ENCODE measurements around the gene ATXN1. TPM values are rescaled to one million over a fixed set of nuclear protein-coding genes. Genes with fewer than 3 reads are reported as not detected.
A peak's percentile ranks its signal among the peaks of the same experiment; 100 is the strongest.

Gene ATXN1
- total RNA-seq, 1 donor from 2014 or later, result 60.0 TPM

- DNase-seq (ENCODE audit: low read depth), result no peak
Observed at GRCh38 chr6:16783952-16784565, 22.8 kb upstream of the ATXN1 start.

- DNase-seq (ENCODE audit: low read depth), result peak; percentile 35
Observed at GRCh38 chr6:16783509-16783908, 22.2 kb upstream of the ATXN1 start.

DNA sequence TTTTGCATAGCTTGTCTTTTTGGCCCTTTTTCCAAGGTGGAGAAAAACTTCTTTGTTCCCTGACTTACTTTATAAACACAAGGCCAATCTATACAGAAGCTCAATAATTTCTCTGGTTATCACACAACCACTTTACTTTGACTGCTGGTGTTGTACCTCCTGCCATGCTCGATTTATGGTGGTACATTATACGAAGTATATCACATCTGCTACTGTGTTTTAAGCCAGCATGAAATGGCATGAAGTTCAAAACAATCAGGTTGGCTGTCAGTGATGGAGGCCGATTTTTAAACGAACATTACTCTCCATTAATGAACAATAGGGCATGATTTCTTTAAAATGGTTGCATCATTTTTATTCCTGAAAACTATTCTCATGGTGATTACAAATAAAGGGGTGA lies 21.0 kb upstream of the ATXN1 start:
- no peak for DNase-seq (ENCODE audit: low read depth)

DNA sequence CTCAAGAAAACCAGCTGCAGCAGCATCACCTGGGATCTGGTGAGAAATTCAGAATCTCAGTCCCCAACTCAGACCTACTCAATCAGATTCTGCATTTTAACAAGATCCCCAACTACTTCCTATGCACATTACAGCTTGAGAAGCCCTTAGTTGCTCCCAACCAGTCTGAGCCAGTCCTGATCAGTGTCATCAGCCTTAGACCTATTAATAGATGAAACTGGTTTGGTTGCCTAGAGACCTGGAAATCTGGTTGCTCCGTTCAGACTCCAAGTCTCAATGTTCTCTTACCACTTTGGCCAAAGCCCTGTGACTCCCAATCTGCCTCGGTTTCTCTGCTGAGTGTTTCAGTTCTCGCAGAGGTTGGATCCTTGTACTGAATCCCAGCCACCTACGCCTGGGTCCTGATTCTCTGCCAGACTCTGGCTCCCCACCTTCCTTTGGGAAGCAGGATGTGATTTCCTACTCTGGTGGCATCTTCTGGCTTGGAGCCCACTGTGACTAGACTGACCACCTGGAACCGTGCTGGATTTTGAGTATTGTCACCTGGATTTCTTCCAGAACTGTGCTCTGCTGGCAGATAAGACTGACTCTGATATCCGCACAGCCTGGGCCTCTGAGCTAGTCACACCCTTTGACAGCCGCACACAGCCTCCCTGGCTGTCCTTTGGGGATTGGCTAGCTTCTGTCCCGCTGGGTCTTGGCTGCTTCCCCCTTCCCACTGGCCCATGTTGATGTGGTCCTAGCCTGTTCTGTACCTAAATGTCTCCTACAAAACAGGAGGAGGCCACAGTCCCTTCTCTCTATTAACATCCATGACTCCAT lies 20.3 kb upstream of the ATXN1 start:
- peak; percentile 74 for DNase-seq (ENCODE audit: low read depth)

DNA sequence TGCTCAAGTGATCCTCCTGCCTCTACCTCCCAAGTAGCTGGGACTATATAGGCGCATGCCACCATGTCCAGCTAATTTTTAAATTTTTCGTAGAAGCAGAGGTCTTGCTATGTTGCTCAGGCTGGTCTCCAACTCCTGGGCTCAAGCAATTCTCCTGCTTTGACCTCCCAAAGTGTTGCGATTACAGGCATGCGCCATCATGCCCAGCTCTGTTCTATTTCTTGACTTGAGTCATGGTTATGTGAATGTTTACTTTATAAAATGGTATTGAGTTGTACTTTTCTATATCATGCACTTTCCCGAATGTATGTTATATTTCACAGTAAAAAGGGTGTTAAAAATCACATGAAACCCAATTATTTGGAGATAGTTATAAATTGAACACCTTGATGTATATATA lies 17.3 kb upstream of the ATXN1 start:
- DNase-seq (ENCODE audit: low read depth), result no peak

GRCh38 chr6:16777794-16778193 lies 16.5 kb upstream of the ATXN1 start:
- no peak for DNase-seq (ENCODE audit: low read depth)

DNA sequence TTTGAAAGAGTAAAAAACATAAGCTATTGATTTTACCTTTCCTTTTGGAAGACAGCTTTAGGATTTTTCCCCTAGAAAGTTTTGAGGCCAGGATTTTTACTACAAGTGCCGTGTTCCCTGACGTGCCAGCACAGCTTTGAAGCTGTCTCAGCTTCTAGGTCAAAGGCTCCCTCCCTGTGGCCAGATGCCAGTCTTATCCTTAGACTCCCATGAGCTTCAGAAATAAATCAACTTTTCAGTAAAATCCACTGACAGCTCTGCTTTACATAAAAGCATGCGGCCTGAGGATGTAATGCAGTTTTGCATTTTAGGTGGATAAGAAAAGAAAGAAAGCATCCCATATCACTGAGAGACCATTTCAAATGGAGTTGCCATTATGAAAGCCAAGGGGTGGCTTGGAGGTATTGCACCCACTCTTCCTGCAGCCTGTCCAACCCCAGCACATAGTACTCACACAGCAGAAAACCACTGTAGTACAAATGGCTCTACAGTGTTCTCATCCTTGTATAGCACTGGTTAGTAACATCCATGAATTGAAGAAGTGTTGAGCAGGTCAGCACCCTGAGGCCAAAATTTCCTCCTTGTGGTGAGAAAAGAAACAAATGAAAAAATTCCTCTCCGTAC lies 15.2 kb upstream of the ATXN1 start:
- no peak for DNase-seq (ENCODE audit: low read depth)

GRCh38 chr6:16774437-16774836 lies 13.2 kb upstream of the ATXN1 start:
- no peak for DNase-seq (ENCODE audit: low read depth)

DNA sequence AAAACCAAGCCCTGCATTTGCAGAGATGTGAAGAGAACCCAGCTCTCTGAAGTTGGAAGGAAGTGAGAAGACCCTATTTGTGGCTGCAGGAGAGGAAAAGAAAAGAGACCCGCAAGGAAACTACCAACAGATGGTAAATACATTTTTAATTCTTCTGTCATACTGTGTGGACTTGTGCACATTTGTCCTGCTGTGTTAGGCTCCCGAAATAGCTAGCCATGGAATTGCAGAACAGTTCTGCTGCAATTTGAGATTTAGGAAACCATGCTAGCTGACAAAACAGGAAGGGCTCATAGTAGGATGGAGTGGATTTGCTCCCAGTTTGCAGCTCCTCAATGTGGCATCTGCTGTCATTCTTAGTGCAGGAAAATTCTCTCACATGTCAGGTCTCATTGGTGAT lies 12.1 kb upstream of the ATXN1 start:
- DNase-seq (ENCODE audit: low read depth), result peak; percentile 58

DNA sequence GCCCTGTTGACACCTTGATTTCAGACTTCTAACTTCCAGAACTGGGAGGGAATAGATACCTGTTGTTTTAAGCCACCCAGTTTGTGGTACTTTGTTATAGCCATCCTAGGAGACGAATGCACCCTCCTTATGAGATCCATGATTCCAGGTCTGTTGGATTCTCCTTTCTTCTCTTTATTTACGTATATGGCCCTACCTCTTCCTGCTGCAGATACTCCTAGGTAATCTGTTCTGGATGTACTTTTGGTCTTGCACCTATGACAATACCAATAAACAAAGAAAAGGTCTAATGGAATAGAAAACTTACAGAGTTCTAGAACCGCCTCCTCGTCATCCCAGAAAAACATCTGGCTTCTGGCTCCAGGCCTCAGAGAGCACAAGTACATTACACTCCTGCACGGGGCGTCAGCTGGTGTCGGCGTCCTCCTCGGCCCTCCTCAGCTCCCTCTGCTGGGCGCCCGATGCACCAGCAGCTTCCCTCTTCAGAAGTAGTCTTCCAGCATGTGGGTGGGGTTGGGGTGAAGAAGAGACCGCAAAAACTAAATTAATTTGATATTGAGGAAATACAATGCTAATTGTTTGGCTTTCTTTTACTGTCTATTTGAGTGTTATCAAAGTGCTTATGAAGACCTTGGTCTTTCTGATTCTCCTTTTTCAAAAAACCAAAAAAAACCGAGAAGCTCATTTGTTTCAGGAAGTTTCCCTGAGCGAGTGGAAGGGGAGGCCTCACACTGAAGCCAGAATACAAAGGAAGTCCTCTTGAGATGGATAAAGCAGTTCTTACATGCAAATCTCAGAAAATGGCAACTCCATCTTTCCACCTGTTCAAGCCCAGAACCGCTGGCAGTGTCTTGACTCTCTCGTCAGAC lies 9.7 kb upstream of the ATXN1 start:
- DNase-seq (ENCODE audit: low read depth), result peak; percentile 75

- peak; percentile 41 for DNase-seq (ENCODE audit: low read depth)
Observed at GRCh38 chr6:16769986-16770376, 8.7 kb upstream of the ATXN1 start.

GRCh38 chr6:16769131-16769985 lies 8.1 kb upstream of the ATXN1 start:
- DNase-seq (ENCODE audit: low read depth), result peak; percentile 72

DNA sequence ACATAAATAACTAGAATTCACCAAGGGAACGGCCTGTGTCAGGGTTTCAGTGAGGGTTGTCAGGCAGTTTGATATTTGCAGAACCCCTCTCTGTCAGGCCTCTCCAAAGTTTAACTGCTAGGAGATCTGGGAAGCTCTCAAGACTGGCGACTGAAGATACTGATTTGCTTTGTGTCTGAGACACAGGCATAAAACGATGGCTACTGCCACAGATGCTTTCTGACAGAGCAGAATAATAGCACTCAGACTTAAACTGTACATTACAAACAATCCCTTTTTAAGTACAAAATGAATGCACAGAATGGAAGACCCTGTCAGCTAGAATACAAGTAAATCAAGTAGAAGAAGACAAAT lies 7.2 kb upstream of the ATXN1 start:
- no peak for DNase-seq (ENCODE audit: low read depth)

GRCh38 chr6:16767765-16768476 lies 6.7 kb upstream of the ATXN1 start:
- DNase-seq (ENCODE audit: low read depth), result no peak

DNA sequence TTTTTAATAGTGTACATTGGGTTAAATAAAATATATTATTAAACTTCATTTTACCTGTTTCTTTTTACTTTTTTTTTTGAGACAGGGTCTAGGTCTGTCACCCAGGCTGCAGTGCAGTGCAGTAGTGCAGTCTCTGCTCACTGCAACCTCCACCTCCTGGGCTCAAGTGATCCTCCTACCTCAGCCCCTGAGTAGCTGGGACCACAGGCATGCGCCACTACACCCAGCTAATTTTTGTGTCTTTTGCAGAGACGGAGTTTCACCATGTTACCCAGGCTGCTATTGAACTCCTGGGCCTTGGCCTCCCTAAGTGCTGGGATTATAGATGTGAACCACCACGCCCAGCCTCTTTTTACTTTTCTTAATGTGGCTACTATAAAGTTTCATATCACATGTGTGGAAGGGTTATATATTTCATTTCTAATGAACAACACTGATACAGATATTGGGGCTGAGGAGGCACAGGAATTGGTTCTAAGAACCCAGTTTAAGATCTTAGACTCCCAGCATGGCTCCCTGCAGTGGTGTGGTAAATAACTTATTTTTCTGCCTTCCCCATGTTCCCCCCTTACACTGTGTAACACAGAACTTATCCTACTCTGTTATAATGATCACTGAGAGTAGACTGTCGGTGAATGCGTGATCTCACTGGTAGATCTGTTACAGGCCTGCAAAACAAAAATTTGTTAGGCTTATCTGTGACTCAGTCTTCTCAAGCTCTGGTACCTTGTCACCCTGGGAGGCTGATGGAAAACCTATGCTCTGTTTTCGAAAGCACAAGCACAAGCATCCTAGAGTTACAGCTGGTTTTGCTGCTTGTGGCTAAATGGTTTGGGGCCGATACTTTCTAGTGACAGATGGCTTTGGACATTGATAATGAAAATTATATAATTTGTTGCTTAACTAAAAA lies 5.8 kb upstream of the ATXN1 start:
- no peak for DNase-seq (ENCODE audit: low read depth)

DNA sequence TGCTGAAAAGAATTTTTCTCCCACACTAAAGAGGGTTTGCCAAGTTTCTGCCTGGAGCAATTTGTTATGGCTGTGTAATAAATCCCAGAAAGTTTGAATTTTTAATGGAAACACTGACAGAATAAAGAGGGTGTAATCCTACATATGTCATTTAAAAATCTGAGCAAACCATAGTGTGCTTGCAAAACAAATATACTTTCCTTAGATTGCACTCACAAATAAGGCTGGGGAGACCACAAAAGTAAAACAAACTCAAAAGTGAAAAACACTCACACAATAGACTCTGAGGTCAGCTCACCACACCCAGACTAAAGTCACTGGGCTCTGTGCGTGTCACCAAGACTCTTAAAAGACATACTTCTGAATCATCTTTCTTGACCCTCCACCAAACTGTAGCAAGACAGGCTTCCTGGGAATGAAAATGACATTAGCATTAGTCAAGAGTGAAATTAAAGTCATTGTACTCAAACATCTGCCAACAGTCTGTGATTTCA lies 4.8 kb upstream of the ATXN1 start:
- DNase-seq (ENCODE audit: low read depth), result peak; percentile 89

DNA sequence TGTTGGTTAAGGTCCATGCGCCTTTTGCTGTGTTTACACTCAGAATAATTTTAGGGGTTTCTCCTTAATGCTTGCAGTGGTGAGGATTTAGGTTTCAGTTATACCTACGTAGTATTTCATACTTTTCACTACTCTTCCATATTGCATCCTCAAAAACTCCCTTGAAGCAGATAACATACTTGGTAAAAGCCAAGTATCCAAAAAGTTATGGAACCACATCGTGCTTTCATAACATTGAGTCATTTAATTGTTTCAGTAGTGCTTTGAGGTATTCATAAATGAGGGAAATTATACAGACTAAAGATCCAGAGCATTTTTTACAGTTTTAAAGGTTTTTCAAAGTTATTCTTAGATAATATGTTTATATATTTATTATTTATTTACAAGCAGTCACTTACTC lies 4.0 kb upstream of the ATXN1 start:
- DNase-seq (ENCODE audit: low read depth), result no peak

GRCh38 chr6:16764188-16764950 lies 3.1 kb upstream of the ATXN1 start:
- peak; percentile 51 for DNase-seq (ENCODE audit: low read depth)

All from myocyte (in vitro differentiated cells).